ENCODE measurements around the gene LRIG1. TPM values are rescaled to one million over a fixed set of nuclear protein-coding genes. Genes with fewer than 3 reads are reported as not detected.

LRIG1 gene
- total RNA-seq, 1 experiment from 2014 or later: 5.8 TPM

DNA sequence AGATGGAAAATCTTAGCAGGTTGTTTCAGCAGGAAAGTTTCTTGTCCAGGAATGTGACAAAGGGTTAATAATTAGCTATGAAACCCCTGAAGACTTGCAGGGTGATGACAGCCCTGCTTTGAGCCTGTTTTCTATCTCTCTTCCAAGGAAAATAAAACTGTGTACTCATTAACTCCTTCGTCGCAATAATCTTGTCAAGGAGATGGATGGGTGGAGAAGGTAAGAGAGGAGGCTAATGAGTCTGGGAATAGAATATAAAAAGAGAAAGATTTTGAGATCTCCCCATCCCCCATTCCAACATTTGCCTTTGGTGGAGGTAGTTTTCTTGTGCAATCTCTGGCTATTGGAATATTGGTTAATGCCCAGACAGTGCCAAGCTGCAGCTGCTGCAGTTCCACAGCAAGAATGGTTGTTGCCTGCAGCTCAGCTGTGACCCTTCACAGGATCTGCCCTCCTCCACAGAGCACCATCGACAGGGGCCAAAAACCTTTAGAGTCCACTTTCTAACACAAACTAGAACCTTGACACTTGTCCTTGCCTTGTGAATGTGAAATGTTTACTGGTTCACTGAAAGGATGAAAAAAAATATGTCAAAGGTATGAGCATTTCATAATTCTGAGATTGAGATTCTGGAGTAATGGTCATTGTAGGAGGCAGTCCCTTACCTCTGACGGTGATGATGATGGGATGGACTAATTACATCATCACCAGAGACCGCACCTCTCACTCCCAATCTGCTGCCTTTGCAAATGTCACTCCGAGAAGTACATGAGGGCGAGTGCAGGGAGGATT is 4.2 kb upstream of the LRIG1 start:
- no peak for DNase-seq (ENCODE audit: extremely low read depth, low read depth)

DNA sequence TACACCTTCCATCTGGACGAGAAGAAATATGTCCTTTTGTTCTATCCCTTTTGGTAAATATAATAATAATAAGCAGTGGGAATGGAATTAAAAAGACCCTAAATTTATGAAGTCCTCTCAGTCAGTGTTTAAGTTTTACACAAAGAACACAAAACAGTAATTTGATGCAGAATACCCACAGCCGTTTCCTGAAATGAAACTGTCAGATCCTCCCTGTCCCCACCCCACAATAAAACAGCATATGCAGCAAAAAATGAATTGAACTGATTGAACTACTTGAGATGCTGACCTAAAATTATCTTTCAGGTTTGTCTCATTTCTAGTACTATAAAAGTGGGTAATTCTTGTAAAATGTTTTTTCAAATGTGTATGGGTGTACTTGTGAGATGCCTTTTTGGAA is 2.2 kb upstream of the LRIG1 start:
- no peak for DNase-seq (ENCODE audit: extremely low read depth, low read depth)

DNA sequence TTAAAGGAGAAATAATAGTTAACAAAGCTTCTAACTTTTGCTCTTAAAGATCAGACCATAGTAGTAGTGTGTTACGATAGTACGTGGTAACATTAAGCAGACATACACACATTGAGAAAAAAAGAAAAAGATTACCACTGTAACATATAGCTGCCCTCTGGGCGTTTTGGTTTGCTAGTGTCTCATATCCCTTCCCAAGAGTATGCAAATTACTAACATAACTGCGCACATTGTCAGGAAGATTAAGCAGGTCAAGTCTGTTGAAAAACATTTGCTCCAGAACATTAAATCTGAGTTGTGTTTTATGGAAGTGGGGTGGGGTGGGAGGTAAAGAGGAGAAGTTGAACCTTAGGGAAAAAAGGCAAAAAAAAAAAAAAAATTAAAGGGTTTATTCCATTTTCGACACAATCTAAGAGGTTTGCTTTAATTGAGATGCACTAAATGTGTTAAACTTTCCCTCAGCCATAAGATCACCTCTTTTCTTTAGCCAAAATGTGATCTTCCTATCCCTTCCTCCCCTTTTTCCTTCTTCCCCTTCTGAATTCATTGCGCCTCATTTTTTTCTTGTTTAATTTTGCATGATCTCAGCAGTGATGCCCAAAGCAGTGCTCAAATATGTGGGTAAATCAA is 1.5 kb upstream of the LRIG1 start:
- no peak for DNase-seq (ENCODE audit: extremely low read depth, low read depth)

DNA sequence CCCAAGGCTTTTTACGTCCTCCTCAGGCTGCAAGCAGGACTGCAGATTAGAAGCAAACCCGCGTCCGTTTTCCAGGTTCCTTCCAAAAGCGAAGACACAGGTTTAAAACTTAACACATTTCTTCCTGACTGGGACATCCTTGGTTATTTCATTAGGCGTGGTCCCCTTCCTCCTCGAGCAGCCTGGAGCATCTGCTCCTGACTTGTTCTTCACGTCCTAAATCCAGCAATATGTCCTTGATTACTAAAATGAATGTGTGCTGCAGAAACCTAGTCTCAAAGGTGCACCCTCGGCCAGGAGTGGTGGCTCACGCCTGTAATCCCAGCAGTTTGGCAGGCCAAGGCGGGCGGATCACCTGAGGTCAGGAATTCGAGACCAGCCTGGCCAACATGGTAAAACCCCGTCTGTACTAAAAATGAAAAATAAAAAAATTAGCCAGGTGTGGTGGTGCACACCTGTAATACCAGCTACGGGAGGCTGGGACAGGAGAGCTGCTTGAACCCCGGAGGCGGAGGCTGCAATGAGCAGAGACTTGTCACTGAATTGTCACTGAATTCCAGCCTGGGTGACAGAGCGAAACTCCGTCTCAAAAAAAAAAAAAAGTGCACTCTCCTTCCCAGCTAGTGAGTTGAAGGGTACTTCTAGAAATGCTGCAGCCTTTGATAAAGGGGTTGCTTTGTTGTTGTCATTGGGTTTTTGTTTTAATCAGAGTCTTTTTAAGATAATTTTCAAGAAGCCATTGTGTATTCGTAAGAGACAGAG is 842 bp upstream of the LRIG1 start:
- DNase-seq (ENCODE audit: extremely low read depth, low read depth): no peak

DNA sequence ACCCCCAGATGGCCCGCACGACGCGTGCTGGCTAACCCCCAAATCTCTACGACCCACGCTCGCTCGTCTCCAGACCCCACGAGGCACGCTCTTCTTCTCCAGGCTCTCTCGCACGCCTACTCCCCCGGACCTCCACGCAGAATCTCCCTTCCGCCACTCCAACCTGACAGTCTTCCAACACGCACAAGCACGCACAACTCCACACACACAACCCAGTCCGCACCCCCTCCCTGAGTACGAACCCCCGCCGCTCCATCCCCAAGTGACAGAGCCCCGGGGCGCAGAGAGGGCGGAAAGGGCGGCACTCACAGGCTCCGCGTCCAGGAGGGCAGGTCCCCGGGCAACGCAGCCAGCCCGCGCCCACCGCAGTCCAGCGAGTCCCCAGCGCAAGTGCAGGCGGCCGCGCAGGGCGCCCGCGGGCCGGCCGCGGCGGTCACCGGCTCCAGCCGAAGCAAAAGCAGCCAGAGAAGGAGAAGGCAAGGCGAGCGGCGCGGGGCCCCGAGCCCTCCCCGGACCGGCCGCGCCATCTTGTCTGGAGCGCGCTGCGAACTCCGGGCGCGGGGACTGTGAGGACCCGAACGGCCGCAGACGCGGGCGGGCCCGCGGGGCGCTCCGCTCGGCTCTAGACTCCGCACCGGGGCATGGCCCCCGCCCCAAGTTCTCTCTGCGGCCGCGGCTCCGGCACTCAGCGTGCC is 794 bp downstream of the LRIG1 start:
- DNase-seq (ENCODE audit: extremely low read depth, low read depth): no peak

DNA sequence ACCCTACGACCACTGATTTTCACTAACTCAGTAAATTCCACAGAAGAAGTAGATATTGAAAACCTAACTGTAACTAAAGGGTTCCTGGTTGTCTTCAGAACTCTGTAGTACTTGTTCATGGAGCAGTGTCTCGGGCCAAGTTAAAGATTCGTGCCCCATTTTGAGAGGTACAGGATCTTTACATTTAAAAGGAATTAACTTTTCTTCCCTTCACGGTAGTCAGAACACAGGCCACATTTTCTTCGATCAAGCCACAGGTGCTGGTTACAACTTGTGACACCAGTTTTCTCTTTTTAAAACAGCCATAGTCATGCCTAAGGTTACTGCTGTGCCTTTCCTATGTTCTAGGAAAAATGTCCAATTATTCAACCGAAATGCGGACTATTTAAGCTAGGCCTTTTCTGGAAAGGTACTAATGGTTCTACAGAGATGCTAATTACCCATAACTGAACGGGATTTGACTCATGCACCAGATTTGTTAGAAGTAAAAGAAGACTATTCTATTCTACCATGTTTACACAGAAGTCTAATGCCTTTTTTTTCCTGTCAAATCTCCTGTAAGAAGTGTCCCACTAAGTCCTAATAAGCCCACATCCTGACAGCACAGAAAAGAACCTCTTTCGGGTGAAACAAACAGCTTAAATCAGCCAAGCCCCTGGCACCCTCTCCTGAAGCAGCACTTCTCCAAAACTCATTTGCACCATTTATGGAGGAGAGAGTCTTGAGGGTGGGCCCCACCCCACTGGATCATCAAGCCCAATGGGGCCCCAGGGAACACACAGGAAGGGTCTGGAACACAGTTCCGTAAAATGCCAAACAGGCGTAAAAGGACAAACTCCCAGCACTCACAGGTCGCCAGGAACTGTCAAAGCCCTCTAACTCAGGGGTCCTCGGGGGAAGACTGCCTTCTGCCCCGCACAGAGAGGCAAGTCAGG is 1.9 kb downstream of the LRIG1 start:
- DNase-seq (ENCODE audit: extremely low read depth, low read depth): no peak

DNA sequence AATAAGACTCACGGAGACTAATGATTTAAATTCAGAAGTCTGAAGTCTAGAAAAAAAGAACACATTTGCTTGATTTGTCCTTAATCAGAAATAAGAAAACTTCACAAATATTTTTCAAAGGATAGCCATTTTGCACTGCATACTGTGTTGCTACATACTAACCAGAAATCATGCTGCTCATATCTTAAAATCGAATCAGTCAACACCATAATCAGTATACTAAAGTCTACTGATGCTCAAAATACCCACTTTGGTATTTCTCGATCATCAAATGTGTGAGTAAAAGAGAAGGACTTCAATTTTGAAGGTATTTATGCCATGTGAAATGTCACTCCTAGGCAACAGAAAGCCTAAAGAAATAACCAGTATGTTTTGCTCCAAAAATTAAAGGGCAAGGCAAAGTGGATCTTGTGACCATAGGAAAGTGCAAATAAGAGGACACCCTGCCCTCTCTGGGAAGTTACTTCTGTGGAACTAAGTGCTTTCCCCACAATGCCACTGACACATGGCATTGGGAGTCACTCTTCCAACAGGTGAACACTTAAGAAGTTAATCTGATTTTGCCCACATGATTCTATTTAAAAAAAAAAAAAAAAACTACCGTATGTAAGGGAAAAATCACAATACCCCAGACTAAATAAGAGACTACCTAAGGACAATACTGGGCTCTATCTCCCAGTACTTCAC is 2.7 kb downstream of the LRIG1 start:
- no peak for DNase-seq (ENCODE audit: extremely low read depth, low read depth)

DNA sequence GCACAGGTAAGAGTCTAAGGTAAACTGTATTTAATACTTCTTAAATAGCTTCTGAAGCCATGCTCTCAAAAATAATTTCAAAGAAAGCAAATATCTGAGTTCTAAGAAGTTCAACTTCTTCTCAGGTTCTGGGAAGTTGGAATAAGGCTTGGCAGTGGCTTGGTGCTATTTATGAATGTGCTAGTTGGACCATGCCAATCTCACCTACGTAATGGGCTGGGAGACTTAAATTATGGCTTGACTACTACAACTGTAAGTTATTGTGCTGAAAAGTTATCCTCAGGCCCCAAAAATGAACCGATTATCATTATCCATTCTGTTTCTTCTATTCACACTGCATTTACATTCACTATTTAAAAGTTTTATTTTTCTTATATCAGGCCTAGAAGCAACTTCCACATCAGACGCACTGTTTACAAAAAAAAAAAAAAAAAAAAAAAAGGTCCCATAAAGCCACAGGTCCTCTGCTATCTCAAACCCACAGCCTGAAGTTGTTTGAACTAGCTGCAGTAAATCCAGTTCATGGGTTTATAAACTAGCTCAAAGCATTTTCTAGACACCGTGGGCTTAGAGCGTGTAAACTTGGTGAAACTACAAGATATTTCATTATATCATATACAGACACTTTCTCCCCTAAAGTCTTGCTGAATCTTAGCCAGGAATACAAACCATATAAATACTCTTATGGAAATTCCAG is 3.4 kb downstream of the LRIG1 start:
- DNase-seq (ENCODE audit: extremely low read depth, low read depth): no peak

DNA sequence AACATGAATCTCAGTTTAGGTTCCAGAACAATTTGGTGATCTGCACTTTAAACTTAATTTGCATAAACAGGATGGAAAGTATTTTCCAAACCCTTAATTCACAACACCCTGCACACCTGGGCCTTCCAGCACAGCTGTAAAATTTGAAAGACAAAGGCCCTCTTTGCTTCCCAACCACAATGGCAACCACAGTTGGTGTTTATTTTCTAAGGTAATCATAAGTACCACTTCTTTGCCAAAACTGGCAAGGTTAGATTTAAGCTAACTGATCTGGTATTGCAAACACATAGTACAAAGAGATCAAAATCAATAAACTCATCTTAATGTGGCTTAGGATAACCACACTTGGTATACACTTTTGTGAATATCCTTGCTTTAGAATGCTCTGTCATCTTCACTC is 4.1 kb downstream of the LRIG1 start:
- no peak for DNase-seq (ENCODE audit: extremely low read depth, low read depth)

DNA sequence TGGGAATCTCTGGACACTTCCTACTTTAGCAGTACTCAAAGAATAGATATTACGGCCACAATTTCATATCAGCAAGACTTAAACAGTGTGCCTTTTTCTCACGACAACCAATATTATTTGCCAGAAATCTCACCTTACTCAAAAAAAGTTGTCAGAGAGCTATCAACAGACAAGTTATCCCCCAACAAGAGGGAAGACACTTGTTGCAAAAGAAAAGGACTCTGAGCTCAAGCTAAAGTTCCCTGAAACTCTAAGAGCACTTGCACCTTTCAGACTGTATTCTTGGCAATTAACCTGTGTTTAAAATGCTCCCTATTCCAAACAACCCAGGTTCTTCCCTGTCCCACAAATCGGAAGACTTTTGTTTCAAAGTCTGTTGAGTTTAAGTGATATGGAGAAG is 4.5 kb downstream of the LRIG1 start:
- no peak for DNase-seq (ENCODE audit: extremely low read depth, low read depth)

DNA sequence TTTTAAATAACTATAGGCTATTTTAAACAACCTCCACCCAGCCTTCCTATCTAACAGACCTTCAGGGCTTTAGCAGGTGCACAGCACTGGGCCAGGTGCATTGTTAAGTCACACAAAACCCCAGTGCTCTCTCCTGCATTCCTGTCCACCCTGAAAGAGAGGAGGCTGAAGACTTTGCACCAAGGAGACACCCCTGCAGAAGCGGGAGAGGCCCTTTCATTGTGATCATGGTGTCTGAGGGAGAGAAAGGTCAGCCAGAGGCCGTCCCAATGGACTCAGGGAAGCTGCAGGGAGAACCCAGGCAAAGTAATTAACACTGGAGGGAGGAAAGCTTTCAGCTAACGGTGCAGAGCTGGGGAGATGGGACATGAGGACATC is 5.2 kb downstream of the LRIG1 start:
- DNase-seq (ENCODE audit: extremely low read depth, low read depth): no peak

DNA sequence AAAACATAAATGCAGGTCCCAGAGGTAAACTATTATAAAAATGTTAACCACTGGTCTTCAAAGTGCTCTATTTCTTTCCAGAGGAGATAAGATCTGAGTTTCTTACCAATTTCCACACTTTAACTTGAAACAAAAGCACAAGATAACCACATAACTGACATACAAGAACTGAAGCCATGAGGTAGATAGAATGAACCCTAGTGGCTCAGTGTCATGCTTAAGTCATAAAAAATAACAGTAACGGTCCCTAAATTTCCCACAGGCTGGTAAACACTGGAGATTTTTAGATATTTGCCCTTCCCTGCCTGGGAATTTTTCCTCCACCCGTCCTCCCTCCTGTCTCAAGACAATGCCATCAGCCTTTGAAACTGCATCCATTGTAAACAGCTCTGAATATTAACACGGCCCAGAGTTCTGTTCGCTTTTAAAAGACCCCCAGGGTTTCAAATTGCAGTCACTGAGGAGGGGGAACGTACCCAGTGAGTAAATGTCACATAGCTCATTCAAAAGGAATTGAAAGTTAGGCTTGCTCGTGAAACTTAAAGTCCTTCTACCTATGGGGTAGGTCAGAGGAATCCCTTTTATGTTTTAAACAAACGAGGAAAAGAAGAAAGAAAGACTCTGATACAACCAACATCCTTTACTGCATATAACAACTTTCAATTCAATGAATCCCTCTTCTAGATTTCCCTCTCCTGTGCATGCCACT is 5.7 kb downstream of the LRIG1 start:
- DNase-seq (ENCODE audit: extremely low read depth, low read depth): no peak

DNA sequence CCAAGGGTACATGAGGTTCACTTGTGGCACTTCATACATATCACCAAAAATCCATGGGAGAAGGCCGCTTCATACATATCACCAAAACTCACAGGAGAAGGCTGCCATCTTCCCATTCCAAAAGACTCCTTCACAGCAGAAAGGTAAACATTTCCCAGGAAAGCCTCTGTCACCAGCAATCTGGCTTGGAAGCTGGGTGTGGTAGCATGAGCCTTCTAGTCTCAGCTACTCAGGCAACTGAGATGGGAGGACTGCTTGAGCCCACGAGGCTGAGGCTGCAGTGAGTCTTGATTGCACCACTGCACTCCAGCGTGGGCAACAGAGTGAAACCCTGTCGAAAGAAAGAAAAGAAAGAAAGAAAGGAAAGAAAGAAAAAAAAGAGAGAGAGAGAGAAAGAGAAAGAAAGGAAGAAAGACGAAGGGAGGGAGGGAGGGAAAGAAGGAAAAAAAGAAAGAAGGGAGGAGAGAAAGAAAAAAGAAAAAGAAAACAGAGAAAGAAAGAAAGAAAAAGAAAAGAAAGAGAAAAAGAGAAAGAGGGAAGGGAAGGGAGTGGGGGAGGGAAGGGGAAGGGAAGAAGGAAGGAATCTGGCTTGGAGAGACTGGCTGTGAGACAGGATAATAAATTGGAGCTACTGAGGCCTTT is 7.2 kb downstream of the LRIG1 start:
- DNase-seq (ENCODE audit: extremely low read depth, low read depth): no peak

DNA sequence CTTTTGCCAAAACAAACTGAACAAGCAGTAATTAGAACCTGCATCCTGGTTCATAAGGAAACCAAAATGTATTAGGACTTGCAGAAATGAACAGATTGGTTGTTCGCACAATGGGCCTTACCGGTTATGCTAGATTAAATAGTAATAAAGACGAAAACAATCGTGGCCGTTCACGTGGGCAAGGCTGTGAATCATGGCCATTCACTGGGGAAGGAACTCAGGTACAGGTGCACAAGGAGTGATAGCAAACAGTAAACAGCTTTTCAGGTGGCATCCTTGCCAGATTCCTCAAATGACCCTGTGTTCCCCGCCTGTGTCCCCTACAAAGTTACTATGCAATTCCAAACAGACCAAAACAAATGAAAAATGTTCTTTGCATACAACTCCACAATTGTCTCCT is 8.2 kb downstream of the LRIG1 start:
- DNase-seq (ENCODE audit: extremely low read depth, low read depth): no peak

DNA sequence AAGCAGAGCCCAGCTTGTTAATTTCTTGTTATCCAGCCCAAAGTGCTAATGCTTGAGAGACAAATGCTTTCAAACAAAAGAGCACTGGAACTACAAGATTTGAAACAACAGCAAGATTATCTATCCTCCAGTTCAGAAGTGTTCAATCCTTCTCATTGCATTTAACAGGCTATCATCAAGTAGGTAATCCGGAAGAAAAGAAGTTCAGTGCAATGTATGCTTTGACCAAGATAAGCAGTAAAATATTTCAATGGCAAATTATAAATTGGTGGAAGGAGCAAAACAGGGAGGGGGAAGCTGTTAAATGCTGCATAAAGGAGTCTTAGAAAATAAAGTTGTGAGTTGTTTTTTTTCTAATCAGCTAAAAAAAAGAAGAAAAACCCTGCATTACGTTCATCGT is 8.8 kb downstream of the LRIG1 start:
- no peak for DNase-seq (ENCODE audit: extremely low read depth, low read depth)

DNA sequence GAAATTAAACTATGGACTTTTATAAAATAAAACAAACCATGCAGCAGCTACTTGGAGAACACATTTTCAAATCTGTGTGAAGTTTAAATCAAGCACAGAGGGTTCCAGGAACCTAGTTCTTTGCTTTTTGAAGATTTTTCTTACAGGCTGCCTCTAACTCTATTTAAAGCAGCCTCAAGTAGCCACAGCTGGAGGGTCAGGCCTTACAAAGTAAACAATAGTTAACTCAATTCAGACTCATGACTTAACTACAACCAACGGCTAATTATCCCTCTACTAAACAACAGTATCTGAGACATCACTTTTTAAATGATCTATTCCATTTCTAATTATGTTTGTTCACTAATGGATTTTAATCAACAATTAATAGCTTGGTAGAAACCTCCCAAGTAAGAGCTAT is 9.8 kb downstream of the LRIG1 start:
- no peak for DNase-seq (ENCODE audit: extremely low read depth, low read depth)

DNA sequence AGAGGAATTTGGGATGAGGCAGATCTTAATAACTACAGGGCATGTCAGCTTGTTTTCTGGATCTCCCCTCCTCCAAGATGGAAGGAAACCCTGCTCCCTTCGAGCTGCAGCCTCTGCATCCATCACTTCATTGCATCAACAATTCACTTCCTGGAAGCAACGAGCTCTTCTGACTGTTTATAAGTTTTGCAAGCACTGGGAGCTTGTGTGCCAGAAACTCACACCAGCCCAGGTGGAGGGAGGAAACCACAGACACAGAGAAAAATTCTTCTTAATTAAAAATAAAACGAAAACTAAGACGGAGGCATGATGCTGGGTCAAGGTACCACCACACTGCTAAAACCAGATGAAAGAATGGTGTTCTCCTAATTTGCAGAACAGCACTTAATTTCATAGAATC is 10.6 kb downstream of the LRIG1 start:
- DNase-seq (ENCODE audit: extremely low read depth, low read depth): no peak

DNA sequence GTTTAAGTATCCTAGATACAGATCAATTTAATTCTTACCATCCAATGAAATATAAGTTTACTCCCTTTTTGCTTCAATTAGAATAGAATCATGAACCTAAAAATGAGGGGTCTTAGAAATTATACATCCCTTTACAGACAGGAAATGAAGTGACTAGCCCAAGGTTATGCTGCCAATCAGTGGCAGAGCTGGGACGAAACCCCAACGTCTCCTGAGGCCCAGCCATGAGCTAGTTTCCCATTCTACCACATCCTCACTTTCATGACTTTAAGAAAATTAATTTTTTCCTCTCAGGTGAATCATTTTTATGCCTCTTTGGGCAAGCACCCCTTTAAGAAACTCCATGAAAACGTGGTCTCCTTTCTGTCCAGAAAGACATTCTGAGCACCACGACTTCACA is 11.2 kb downstream of the LRIG1 start:
- no peak for DNase-seq (ENCODE audit: extremely low read depth, low read depth)
